ENCODE measurements around the gene GALNT1. TPM values are rescaled to one million over a fixed set of nuclear protein-coding genes. Genes with fewer than 3 reads are reported as not detected.

The GALNT1 gene
- total and polyA plus RNA-seq, 9 of the 15 experiments (the other 6 are each of a cell fraction or from before 2014, with no cell fraction given) = 14.4 to 54.1 (median 36.6) TPM

DNA sequence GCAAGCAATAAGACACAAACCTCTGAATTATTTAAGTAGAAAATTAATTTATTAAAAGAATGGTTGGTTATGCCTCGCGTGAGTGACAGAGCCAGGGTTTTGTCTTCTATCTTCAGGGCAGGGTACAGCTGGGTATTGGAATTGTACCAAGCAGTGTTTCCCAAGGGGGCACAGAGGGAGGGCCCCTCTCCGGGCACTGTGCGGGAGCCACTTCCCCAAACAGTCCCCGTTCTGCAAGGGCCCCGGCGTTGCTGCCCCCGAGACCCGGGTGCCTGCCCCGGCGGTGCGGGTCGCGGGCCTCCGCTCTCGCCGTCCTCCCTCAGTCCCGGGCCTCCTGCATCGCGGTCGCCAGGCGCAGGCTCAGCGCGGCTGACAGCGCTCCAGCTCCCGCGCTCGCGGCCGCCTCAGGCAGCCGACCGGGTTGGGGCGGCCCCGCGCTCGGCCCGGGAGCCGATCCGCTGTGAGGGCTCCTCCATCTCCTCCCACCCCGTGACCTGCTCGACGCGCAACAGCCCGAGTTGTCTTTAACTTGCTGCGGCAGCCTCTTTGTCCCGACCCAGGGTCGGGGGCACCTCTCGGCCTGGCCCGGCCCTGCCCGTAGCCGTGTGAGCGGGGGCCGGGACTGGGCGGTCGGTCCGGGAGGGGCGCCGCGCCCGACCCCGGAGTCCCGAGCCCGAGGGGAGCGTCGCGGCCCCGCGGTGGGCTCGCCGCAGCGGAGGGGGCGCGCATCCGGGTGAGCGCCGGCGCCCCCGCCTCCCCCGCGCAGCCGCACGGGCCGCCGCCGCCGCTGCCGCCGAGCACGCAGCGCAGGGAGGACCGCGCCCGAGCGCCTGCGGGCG lies 620 bp upstream of the GALNT1 start (continued):
- no peak for TF ChIP-seq CBX8 (IDR thresholded peaks at IDR 0.05; ENCODE audit: borderline replicate concordance, extremely low read depth, low read depth, low read length, poor library complexity, severe bottlenecking)
- no peak for TF ChIP-seq KAT7 (CRISPR knock-in tag; IDR thresholded peaks at IDR 0.05; ENCODE audit: borderline replicate concordance)
- no peak for TF ChIP-seq SRSF1 (IDR thresholded peaks at IDR 0.05; ENCODE audit: low read depth, low read length)
- no peak for TF ChIP-seq ZNF75A (CRISPR knock-in tag; IDR thresholded peaks at IDR 0.05)
- TF ChIP-seq, protein P1, sequence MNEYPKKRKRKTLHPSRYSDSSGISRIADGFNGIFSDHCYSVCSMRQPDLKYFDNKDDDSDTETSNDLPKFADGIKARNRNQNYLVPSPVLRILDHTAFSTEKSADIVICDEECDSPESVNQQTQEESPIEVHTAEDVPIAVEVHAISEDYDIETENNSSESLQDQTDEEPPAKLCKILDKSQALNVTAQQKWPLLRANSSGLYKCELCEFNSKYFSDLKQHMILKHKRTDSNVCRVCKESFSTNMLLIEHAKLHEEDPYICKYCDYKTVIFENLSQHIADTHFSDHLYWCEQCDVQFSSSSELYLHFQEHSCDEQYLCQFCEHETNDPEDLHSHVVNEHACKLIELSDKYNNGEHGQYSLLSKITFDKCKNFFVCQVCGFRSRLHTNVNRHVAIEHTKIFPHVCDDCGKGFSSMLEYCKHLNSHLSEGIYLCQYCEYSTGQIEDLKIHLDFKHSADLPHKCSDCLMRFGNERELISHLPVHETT (CRISPR knock-in tag; conservative IDR thresholded peaks at IDR 0.05 in 1 of 2, IDR thresholded peaks at IDR 0.05 in 1 of 2) = 0 out of 4 replicates have a peak, but pooled peaks of 1 of the 2 experiments have one; percentile 44
- TF ChIP-seq MTF1 (CRISPR knock-in tag; IDR thresholded peaks at IDR 0.05; ENCODE audit: borderline replicate concordance) = no peak
- TF ChIP-seq E2F4 (CRISPR knock-in tag; IDR thresholded peaks at IDR 0.05; ENCODE audit: low read depth) = no peak
- TF ChIP-seq, protein P2, sequence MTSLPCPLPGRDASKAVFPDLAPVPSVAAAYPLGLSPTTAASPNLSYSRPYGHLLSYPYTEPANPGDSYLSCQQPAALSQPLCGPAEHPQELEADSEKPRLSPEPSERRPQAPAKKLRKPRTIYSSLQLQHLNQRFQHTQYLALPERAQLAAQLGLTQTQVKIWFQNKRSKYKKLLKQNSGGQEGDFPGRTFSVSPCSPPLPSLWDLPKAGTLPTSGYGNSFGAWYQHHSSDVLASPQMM (CRISPR knock-in tag; IDR thresholded peaks at IDR 0.05) = no peak
- TF ChIP-seq TRIM28 (IDR thresholded peaks at IDR 0.05) = no peak
- no peak for TF ChIP-seq SMARCC2 (IDR thresholded peaks at IDR 0.05; ENCODE audit: low read depth)
- no peak for TF ChIP-seq WHSC1 (IDR thresholded peaks at IDR 0.05; ENCODE audit: low read length)
- no peak for TF ChIP-seq ZNF165 (CRISPR knock-in tag; IDR thresholded peaks at IDR 0.05; ENCODE audit: borderline replicate concordance)
- TF ChIP-seq KDM1A (IDR thresholded peaks at IDR 0.05) = no peak
- TF ChIP-seq HDAC6 (IDR thresholded peaks at IDR 0.05; ENCODE audit: low read depth, low read length) = no peak
- no peak for TF ChIP-seq THRAP3 (IDR thresholded peaks at IDR 0.05; ENCODE audit: borderline replicate concordance)
- TF ChIP-seq PPARD (CRISPR knock-in tag; IDR thresholded peaks at IDR 0.05) = no peak
- TF ChIP-seq CREBBP (IDR thresholded peaks at IDR 0.05; ENCODE audit: low read depth, low read length) = no peak
- TF ChIP-seq, protein P3, sequence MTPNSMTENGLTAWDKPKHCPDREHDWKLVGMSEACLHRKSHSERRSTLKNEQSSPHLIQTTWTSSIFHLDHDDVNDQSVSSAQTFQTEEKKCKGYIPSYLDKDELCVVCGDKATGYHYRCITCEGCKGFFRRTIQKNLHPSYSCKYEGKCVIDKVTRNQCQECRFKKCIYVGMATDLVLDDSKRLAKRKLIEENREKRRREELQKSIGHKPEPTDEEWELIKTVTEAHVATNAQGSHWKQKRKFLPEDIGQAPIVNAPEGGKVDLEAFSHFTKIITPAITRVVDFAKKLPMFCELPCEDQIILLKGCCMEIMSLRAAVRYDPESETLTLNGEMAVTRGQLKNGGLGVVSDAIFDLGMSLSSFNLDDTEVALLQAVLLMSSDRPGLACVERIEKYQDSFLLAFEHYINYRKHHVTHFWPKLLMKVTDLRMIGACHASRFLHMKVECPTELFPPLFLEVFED (CRISPR knock-in tag; conservative IDR thresholded peaks at IDR 0.05) = no peak
- TF ChIP-seq RCOR1 (IDR thresholded peaks at IDR 0.05; ENCODE audit: borderline replicate concordance in 1 of 2, low read depth in 2 of 2, low read length in 2 of 2) = no peak; a peak in 1 of 4 replicates
- TF ChIP-seq ESRRA (IDR thresholded peaks at IDR 0.05; ENCODE audit: borderline replicate concordance, low read depth) = no peak
- TF ChIP-seq ZBTB12 (CRISPR knock-in tag; IDR thresholded peaks at IDR 0.05) = no peak

Measured in K562 (cell line).